Stimulated activated CD8-positive, alpha-beta memory T cell treated with anti-CD3 and anti-CD28 coated beads, Interleukin-15, amount 100 ng/mL, for 48 hours (primary cell): ENCODE measurements around the gene PRTFDC1.
"Not testable (repeated sequence)": the region's sequence is repeated elsewhere in the genome, so short reads cannot be mapped to it uniquely, and the experiment has no call there.

Source experiments
- DNase-seq, 2 donors: peaks; one replicate each; pipeline ENCODE4 v3.0.0-alpha.2; 2020; ENCODE audit warnings: low read depth in 2 of 2

The PRTFDC1 gene, protein sequence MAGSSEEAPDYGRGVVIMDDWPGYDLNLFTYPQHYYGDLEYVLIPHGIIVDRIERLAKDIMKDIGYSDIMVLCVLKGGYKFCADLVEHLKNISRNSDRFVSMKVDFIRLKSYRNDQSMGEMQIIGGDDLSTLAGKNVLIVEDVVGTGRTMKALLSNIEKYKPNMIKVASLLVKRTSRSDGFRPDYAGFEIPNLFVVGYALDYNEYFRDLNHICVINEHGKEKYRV

DNA sequence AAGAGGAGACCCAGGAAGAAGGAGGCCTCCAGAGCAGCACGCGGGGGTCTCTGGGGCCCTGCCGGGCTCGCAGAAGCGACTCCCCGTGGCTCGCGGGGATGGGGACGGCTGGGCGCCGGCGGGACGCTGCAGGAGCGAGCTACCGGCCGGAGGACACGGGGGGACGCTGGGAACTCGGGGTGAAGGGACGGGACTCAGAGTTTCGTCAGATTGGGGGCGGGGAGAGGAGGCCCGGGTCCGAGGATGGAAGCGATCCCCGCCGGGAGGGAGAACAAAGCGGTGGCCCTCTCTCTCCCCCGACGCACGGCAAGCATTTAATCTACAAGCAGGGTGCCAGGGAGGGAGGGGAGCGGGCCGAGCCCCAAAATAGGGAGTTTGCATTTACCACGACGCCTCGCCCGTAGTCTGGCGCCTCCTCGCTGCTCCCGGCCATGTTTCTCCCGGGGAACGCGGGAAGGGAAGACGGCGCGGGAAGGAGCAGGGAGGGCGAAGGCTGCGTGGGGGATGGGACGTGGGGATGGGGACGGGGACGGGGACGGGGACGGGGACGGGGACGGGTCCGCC is at the start of gene PRTFDC1:
Gene PRTFDC1 (minus strand): TSS at position 464 of the 564 bp plus-strand sequence. CDS start 31 bp downstream, at position 433.
- DNase-seq = no peak

DNA sequence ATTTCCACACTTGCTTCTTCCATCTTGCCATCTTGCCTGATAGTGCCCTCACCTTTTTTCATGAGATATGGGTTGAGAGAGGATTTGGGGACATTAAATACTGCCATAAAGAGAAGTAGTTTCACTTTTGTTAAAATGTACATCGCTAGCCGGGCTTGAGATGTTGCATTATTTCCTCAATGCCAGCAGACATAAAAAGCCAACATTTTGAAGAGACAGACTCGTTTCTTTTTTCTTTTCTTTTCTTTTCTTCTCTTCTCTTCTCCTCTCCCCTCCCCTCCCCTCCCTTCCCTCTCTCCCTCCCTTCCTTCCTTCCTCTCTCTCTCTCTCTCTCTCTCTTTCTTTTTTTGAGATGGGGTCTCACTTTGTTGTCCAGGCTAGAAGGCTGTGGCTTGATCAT is 45.6 kb upstream of the PRTFDC1 start:
- DNase-seq = no peak

DNA sequence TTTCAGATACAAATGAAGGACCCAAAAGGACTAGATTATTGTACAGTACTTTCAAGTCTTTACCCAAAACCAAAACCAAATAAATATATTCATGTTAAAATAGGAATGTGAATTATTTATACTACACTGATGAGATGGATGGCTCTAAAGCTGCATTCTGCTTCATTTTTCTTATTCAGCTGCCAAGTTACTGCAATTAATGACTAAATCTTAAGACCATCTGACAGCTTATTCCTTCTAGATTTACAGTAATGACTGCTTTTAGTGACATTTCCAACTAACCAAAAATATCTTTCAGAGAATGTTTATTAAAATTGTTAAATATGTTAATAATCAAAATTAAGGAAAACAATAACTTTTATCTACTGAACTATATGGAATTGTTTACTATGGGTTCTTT is 42.7 kb upstream of the PRTFDC1 start:
- DNase-seq = no peak

DNA sequence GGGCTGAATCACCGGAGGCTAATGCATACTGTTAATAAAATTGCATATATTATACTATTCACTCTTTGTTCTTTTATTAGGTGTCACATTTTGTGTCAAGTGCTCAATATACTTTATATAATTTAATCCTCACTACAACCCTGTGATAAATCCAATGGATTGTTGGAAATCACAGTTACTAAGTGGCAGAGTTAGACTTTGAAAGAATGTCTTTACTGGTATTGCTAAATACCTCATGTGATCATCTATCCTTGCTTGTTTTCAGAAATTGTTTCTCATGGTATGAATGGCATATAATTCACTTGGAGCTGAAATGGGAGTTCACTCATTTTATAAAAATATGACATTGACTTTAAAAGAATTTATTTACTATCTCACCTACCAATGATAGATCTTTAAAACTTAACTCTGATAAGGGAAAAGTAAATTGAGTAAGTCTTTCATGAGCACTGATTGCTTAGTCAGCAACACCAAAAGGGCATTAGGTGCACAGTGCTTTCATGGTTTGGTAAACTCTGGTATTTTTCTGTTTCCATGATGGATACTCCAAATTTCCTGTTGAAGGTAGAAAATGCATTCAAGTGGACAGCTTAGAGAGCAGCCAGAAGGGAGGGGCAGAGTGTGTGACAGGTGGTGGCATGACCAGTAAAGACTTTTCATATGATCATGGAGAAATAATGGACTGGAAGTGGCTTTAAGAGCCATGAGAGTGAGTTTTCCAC is 41.0 kb upstream of the PRTFDC1 start:
- DNase-seq = no peak

DNA sequence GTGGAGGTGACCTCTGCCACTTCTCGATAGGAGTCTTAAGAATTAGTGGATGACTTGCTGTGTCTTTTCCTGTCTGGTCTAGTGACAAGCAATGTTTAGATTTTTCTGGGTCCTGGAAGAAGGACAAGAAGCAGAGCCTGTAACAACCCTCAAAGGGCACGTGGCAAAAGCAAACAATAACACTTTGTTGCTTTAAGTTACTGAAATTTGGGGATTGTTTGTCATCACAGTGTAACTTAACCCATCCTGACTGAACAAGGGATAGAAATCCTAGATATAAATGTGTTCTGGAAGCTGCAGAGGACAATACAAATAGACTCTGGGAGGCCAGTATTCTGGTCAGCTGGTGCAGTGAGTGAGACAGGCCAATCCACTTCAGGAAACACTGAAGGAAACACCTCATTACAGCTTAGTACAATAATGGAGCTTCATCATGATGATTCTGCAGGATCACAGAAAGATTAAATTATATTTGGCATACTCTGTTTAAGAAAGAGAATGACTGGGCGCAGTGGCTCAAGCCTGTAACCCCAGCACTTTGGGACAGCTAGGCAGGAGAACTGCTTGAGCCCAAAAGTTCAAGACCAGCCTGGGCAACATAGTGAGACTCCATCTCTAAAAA is 40.2 kb upstream of the PRTFDC1 start:
- DNase-seq = no peak

DNA sequence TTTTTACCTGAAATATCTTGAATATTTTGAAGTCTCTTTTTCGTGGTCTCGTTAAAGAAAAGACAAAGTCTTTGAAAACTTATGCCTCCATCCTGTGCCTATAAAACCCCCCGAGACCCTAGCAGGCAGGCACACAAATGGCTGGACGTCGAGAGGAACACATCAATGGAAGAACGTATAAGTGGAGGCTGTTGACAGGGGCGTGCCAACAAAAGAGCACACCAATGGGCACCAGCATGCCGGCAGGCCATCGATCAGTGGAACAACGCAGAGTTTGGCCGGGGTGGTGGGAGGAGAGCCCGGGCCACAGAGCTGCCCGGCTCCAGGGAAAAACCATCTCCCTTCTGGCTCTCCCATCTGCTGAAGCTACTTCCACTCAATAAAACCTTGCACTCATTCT is 38.9 kb upstream of the PRTFDC1 start:
- no peak for DNase-seq

DNA sequence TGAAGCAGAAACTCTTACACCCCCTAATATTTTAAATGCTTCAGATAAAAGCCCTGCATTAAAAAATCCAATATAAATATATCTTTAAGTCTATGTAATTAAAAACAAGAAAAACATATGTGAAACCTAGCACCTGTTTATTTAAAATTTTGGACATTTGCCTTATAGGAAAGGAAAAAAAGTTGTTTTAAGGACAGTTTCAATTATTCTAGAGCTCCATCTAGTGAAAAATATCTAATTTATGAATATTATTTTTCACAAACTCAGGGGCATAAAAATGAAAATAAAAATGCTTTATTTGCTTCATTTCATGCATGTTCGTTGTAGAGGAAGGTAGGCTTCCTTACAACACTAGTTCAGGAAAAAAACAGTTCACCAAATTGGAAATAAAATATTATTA is 37.5 kb upstream of the PRTFDC1 start:
- no peak for DNase-seq

DNA sequence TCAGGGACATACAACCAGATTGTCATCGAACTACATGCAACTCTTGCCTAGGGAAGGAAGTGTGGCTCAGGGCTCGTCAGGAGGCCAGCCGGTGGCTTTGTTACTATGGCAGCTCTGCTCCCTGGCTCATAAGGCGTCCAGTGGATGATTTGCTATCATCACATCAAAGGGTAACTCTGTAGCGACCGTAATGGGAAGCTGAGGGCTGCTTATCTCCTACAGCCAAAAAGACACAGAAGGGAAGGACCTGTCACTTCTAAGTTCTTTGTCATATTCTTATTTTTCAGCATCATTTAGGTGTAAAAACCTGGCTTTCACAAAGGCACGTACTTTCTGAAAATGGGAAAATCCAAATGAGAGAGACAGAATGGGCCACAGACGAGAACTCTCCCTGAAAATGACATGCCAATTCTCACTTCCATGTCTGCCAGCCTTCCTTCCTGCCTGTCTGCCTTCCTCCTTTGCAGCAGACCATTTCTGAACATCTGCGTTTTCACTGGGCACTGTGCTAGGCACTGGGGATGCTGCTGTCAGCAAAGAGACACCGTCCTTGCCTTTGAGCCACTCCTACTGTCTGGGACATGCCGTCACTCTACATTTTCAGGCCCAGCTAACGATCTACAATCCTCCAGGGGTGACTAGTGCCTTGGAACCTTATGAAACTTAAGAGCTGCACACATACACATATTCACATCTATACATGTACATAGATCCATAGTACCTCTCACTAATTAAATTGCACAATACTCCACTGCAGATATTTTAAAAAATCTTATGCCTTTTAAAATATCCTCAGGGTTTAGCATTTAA is 36.6 kb upstream of the PRTFDC1 start:
- no peak for DNase-seq

DNA sequence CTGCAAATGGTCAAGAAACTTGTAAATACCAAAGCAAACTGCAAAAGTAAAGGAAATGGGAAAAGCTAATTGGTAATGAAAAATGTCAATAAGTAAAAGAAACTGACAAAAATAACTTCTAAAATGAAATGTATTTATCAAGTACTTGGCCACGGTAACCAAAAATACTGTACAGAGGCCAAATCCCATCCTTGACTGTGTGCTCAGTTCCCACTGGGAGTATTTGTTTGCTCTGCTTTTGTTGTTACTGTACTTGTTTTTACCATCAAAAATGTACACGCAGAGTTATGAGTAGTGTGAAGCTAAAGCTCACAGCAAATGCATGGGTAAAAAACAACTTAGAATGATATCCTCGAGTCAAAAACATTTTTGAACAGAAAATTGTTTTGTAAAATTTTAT is 32.5 kb upstream of the PRTFDC1 start:
- no peak for DNase-seq

DNA sequence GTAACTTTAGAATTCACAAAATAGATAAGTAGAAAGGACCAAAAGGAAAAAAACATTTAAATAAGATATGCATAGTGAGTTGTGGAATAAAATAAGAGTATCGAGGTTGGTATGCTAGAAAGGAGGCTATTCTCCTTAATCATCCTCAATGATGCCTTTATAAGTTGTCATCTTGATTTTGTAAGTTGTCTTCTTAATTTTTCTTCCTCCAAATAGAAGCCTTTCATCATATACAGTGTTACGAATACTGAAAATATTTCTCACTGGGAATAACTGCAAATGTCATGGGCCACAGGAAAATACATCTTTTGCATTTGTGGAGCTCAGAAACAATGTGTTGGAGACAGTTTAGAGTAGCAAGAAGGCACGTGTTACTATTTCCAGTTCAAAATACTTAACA is 31.5 kb upstream of the PRTFDC1 start:
- no peak for DNase-seq

DNA sequence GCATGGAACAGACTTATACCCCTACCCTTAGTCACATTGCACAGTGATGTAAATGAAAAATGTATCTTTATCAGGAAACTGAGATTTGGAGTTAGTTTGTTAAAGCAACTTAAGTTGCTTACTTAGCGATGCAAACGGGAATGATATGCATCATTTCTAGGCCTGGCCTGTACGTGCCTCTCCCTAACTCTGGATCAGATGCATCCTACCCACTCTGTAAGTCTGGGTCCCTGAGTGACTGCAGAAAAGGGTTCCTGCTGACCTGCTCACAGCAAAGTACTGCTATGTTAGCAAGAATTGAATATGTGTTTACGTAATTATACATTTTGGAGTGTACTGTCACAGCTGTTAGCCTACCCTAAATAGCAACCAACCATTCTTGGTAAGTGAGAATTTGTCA is 30.7 kb upstream of the PRTFDC1 start:
- DNase-seq = no peak

DNA sequence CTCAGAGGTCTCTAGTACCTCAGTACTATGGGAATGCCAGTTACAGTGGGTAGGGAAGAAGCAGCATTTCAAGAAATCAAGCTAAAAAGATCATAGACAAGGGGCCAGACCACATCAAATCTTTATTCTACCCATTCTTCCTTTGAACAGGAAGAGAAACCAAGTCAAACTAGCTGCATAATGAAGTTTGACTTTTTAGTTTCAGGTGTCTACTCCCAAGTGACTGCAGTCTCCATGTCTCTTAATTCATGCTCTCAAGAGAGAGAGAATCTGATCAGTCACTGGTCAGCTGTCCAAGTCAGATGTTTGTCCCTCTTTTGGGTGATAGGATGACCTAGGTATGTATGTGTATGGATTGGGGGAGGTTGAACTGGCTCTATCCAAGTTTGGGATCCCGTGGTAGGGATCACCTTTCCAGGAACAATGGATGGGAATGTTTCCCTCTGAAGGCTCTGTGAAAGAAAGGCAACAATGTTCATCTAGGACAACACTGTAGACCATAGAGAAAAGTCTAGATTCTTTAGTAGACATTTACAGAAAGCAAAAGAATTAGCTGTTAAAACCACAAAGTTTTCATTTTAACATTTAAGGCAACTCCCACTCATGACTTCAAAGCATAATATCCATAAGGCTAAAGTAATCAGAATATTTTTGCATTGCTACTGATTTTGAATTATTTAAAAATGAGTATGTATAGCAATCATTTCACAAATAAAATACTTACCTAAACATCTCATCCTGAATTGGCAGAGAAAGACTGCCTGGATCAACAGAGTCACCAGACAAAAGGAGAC is 30.1 kb upstream of the PRTFDC1 start:
- no peak for DNase-seq

DNA sequence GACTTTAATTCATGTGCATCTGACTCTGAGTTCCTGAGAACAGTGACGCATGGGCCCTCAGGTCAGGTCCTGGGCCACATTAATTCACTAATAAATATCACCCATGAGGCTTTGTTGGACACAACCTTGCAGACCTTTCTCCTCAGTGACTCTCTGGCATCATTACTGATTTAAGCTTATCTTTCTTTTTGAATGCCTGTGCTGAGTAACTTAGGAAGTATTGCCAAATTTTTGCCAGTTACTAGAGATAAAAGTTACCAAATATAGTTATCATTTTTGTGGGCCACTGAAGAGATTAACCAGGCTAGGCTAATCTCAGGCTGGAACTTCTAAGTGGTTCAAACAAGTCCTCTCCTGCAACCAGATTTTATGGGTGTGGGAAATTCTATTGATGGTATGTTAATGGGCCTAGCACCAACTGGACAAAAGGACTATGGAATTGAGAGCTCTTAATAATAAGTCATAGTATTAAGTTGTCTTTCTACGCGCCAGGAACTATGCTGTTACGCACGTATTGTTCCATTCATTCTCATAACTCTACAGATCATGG is 28.8 kb upstream of the PRTFDC1 start:
- no peak for DNase-seq

DNA sequence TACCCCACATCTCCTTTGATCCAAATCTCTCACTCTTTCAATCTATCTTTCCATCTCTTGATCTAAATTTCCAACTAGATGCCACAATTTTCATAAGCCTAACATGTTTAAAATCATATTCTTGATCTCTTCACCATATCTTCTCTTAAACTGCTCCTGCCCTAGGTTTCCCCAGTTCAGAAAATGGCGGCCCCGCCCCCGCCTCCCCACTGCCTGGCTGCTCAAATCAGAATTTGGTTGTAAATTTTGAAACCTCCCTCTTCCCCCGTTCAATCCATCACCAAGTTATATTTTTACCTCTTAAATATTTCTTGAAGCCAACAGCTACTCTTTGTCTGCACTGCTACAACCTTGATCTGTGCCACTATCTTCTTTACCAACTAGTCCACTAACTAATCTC is 27.3 kb upstream of the PRTFDC1 start:
- DNase-seq = no peak

DNA sequence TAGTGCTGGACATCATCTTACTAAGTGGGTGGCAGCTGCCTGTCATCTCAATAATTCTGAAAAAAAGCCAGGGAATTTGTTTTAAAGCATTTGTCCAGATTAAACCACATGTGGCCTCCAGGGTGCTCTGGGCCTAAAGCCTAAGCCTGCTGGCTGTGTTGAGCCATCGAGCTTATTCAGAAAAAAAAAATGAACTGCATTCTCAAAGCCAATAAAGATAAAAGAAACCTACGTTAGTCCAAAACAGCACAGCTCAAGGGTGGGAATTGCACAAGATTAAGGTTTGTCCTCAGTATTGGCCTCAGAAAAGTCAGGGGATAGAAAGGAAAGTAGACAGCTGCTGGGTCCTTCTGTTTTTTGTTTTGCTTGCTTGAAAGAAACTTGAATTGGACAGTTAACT is 22.6 kb upstream of the PRTFDC1 start:
- DNase-seq = no peak

DNA sequence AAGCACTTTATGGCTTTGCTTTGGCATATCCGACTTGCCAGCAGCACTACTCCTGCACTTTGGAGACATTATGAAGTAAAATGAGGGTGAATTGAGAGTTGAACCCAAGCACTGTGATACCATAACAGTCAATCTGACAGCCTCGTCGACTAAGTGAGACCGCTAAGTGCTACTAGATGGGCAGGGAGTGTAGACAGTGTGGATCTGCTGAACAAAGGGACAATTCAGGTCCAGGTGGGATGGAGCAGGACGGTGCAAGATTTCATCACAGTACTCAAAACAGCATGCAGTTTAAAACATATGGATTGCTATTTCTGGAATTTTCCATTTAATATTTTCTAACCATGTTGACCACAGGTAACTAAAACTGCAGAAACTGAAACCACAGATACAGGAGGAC is 20.8 kb upstream of the PRTFDC1 start:
- DNase-seq = no peak

DNA sequence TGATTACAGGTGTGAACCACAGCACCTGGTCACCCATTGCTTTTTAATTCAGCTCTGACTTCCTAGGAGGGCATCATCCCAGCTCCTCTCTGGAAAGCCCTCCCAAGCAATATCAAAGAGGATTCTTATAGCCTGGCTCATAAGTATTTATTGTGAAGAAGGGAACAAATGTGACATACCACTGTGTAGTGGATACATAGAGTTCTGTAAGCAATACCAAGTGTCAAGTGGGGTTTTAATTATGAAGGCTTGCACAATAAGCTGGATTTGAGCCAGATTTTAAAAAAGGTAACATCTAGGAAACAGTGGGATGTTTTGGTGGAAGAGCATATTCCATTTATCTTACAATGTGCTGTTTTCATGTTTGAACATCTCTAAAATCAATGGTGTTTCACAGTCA is 19.0 kb upstream of the PRTFDC1 start:
- no peak for DNase-seq

DNA sequence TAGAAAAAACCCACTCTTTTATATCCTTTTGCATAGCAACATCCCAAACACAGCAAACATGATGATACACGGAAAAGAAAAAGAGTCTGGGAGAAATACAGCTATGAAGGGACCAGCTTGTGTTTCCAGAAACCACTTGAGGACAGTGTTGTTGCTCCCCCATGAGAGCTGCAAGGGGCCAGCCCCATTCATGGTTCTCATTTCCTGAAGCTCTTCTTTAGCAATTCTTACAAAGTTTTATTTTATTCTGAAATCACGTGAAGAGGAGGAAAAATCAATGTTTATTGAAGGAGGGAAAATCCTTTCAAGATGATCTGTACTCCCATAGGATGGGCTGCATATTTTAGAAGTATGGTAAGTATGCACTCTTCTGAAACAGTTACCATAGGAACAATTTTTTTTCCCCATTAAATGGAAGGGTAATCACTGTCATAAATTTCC is 17.5 kb upstream of the PRTFDC1 start:
- no peak for DNase-seq

DNA sequence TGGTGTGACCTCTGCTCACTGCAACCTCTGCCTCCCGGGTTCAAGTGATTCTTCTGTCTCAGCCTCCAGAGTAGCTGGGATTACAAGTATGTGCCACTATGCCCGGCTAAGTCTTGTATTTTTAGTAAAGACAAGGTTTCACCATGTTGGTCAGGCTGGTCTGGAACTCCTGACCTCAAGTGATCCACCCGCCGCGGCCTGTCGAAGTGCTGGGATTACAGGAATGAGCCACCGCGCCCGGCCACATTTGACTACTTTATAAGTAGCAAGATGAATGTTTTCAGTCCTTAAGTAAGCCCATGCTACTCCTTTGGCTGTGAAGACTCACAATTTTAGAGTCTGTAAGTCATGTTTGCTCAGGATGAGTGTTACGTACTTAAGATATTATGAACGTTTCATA is 16.5 kb upstream of the PRTFDC1 start:
- DNase-seq = not testable (repeated sequence)

DNA sequence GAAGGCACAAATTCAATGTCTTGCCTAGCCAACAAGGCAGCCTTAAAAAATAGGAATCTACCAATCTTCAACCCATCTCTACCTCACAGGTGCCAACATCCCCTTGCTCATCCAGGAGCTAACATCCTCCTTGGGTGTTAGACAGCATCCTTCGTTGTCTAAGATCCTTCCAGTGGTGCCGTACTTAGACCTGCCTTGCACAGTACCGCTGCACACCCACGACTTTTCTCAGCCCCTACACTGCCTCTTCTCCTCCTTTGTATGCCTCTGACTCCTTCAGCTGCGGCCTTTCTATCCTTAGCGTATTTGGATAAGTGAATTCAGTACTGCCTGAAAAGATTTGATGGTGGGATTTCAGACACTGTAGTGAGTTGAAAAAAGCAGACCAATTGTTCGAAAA is 15.9 kb upstream of the PRTFDC1 start:
- DNase-seq = no peak

DNA sequence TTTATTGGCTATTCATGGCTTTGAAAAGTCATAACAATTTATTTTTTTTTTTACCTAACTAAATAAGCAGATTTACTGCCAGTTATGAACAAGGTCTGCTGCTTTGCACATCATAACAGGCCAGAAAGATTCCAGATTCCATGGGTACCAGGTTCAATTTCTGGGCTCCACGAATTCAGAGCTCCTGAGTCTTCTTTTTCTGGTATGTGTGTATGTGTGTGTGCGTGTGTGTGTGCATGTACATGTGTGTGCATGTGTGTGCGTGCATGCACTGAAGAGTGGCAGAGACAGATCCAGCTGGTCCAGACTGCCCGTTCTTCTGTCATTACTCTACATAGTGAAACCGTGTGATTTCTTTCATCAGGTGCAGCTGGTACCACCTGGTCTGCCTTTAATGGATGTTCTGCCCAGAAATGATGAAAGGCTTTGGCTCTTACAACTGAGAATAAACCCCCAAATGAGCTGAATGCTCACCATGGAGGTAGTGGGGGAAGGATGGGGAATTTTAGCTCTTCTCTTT is 14.6 kb upstream of the PRTFDC1 start:
- DNase-seq = no peak
